Stimulated activated CD8-positive, alpha-beta memory T cell treated with anti-CD3 and anti-CD28 coated beads, Interleukin-12 subunit alpha, Interleukin-12 subunit beta, amount 100 ng/mL, for 1 hour (primary cell): ENCODE measurements around the gene HYI.
"Not testable (repeated sequence)": the region's sequence is repeated elsewhere in the genome, so short reads cannot be mapped to it uniquely, and the experiment has no call there.

ENCODE experiments used
- DNase-seq: peaks from one replicate; pipeline ENCODE4 v3.0.0-alpha.2; 2020; ENCODE audit warnings: low read depth

The HYI gene

GRCh38 chr1:43464681-43465504 is 11.2 kb upstream of the HYI start:
- no peak for DNase-seq

- DNase-seq, result no peak
Measured at GRCh38 chr1:43463479-43463878, 9.7 kb upstream of the HYI start.

GRCh38 chr1:43460988-43461693 is 7.4 kb upstream of the HYI start:
- no peak for DNase-seq

GRCh38 chr1:43458379-43458778 is 4.6 kb upstream of the HYI start:
- DNase-seq, result not testable (repeated sequence)

- no peak for DNase-seq
Measured at GRCh38 chr1:43455213-43455889, 1.6 kb upstream of the HYI start.

- peak; percentile 25 for DNase-seq
Measured at GRCh38 chr1:43454270-43455011, 710 bp upstream of the HYI start.

GRCh38 chr1:43452789-43453441 is 816 bp downstream of the HYI start:
- no peak for DNase-seq

GRCh38 chr1:43451701-43452532 is 1.8 kb downstream of the HYI start:
- DNase-seq, result no peak

GRCh38 chr1:43451157-43451591 is 2.6 kb downstream of the HYI start:
- DNase-seq, result no peak

GRCh38 chr1:43450251-43450941 is 3.3 kb downstream of the HYI start:
- DNase-seq, result no peak

- no peak for DNase-seq
Measured at GRCh38 chr1:43449708-43450069, 4.0 kb downstream of the HYI start.

- no peak for DNase-seq
Measured at GRCh38 chr1:43448955-43449707, 4.6 kb downstream of the HYI start.

- DNase-seq, result no peak
Measured at GRCh38 chr1:43447891-43448708, 5.6 kb downstream of the HYI start.

- DNase-seq, result no peak
Measured at GRCh38 chr1:43446881-43447835, 6.6 kb downstream of the HYI start.

- no peak for DNase-seq
Measured at GRCh38 chr1:43446388-43446740, 7.4 kb downstream of the HYI start.

- no peak for DNase-seq
Measured at GRCh38 chr1:43445606-43446387, 7.9 kb downstream of the HYI start.

- DNase-seq, result no peak
Measured at GRCh38 chr1:43444836-43445235, 8.9 kb downstream of the HYI start.
